Activated CD4-positive, CD25-positive, alpha-beta regulatory T cell treated with anti-CD3 and anti-CD28 coated beads, Interleukin-2, amount 50 U/mL, for 24 hours (primary cell): ENCODE data around the gene TCF12.

Experiments used
- ATAC-seq, 2 donors: fragments of 150-1000 bp; cut with Tn5 transposase; one replicate each; pipeline ENCODE4 v1.10.0; 2021; ENCODE audit warnings: mild to moderate bottlenecking in 1 of 2, moderate library complexity in 1 of 2

TCF12 gene

DNA sequence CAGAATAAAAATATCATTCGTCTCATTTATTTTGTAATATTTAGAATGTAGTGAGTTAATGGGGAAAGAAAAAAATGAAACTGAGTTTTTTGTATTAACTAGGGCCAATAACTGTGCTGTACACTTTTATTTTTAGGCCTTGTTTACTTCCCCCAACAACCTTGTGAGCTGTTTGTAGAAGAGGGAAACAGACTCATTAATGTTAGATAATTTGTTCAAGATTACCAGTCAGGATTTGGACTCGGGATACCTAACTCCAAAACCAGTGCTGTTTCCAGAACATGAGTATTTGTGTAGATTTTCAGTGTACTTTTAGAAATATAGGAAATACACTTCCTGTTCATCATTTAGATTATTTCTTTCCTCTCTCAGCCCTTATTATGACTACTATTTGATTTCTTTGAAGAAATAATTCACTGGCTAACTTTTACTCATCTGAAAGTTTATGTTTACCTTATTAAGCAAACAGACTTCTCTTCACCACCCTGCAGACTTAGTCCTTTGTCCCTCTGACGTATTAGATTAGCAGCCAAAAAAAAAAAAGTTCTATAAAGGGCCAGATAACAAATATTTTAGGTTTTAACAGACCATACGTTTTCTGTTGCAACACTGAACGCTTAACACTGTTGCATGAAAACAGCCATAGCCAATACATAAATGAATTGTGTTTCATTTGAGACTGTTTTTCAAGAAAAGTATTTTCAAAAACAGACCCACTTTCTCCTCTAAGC, 265.3 kb downstream of the TCF12 start:
- no peak for ATAC-seq

- ATAC-seq = no peak
These were observed 266.1 kb downstream of the TCF12 start for GRCh38 chr15:57184502-57184901.

DNA sequence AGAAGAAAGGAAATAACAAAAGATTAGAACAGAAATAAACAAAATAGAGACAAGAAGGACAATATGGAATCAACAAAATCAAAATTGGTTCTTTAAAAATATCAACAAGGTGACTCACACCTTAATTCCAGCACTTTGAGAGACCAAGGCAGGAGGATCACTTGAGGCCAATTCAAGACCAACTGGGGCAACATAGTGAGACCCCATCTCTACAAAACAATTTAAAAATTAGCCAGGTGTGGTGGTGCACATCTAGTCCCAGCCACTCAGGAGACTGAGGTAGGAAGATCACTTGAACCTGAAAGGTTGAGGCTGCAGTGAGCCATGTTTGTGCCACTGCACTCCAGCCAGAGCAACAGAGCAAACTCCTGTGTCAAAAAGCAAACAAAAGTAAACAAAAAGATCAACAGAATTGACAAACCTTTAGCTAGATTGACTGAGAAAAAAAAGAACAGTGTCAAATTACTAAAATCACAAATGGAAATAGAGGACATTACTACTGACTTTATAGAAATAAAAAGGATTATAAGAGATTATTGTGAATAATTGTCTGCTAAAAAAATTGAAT, 267.1 kb downstream of the TCF12 start:
- no peak for ATAC-seq

DNA sequence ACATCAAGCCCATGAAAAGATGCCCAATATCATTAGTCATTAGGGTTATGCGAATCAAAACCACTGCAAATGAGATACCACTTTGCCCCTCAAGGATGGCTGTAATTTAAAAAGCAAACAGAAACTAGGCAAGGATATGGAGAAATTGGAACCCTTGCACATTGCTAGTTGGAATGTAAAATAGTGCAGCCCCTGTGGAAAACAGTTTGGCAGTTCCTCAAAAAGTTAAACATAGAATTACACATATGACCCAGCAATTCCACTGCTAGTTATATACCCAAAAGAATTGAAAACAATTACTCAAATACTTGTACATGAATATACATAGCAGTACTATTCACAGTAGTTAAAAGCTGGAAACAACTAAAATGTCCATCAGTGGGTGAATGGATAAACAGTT, 271.0 kb downstream of the TCF12 start:
- no peak for ATAC-seq

GRCh38 chr15:57190208-57190607, 271.8 kb downstream of the TCF12 start:
- ATAC-seq = no peak

- no peak for ATAC-seq
These were observed 274.7 kb downstream of the TCF12 start for GRCh38 chr15:57193161-57193560.

- ATAC-seq = no peak
These were observed 276.9 kb downstream of the TCF12 start for GRCh38 chr15:57195326-57195725.

- peak in 1 of 2 donors; percentile 56 for ATAC-seq
These were observed 278.4 kb downstream of the TCF12 start for GRCh38 chr15:57196865-57197264.

- no peak for ATAC-seq
These were observed 279.7 kb downstream of the TCF12 start for GRCh38 chr15:57198131-57198530.

- no peak for ATAC-seq
These were observed 280.3 kb downstream of the TCF12 start for GRCh38 chr15:57198654-57199291.

- no peak for ATAC-seq
These were observed 283.1 kb downstream of the TCF12 start for GRCh38 chr15:57201578-57201977.

GRCh38 chr15:57203906-57204305, 285.5 kb downstream of the TCF12 start:
- no peak for ATAC-seq

DNA sequence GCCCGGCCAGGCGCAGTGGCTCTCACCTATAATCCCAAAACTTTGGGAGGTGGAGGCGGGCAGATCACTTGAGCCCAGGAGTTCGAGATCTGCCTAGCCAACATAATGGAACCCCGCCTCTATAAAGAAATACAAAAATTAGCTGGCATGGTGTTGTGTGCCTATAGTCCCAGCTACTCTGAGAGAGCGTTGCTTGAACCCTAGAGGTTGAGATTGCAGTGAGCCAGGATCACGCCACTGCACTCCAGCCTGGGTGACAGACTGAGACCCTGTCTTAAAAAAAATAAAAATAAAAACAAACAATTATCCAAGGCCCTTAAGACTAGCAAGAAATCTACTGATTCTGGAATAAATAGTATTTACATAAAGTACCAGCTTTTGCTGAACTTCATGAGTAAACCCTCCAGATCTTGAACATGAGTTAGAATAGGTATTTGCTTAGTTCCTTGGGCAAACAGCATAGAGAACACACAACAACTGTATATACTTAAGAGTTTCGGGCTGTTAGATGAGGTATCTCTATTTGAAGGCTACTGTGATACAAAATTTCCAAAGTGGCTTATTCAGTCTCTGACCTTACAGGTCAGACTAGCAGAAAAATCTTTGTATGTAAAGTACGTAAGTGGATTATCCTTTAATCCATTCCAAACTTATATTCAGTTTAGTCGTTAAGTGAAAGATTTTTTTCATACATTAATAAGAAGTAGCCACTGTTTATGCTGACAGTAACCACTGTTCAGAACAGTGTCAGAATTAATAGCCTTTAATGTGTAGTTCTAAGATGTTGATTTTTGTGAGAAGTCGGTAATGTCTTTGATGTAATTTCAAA, 286.8 kb downstream of the TCF12 start:
- ATAC-seq = no peak

DNA sequence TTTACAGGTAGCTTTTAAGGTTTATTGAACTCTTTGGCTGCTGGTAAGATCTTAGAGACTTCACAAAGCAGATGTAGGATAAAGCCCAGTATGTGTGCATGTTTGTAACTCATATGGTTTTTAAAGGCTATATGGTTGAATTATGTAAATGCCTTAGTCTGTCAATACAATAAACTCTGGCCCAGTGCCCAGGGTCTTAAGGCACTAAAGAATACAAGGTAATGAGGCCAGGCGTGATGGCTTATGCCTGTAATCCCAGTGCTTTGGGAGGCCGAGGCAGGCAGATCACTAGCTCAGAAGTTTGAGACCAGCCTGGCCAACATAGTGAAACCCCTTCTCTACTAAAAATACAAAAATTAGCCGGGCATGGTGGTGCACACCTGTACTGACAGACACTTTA, 287.6 kb downstream of the TCF12 start:
- no peak for ATAC-seq

GRCh38 chr15:57213862-57214261, 295.4 kb downstream of the TCF12 start:
- ATAC-seq = no peak

DNA sequence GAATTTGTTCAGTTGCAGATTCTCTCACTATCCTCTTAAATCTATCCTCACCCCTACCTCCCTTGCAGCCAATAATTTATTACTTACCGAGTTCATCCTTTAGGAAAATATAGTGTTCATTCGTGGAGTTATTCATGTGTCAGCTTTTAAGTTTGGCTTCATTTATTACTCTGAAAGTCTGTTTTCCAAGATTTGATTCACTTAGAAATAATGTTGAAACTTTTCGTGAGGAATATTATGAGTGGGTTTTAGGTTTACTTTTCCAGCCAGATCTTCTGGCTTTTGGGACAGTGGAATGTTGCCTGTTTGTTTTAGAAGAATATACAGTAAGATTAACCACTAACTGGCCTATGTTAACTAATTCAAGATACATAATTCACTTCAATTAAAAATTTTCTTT, 296.9 kb downstream of the TCF12 start:
- no peak for ATAC-seq

DNA sequence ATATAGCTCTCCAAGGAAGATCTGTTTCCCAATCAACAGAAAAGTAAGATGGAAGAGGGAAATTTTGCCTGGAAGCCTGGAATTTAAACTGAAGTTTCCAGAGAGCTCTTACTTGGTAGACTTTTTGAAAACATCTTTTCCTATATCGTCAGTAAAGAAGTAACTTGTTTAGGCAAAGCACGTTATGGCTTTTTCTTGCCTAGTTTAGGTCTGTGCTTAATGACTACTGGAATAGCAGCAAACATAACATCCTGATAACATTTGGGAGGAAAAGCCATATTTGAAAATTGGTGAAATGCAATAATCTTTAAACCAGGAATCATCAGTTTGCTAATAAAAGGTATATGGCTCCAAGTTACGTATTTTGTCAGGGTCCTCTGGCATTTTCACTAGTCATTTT, 297.4 kb downstream of the TCF12 start:
- no peak for ATAC-seq

DNA sequence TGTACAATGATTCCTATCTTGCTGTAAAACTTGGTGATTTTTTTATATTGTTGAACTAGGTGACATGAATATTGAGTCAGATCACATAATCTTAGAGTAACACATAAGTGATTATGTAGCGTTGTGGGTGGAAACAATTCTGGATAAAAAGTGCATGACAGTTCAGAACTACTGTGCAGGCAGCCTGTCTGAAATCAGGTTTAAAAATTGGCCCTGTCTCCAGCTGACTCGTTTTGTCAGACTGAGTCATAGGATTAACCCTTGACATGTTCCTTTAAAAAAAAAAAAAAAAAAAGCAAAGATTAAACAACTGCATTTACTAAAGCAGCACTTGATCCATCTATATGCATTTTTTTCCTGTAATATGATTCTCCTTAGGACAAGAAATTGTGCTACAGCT, 297.8 kb downstream of the TCF12 start:
- peak; percentile 56 to 83 for ATAC-seq

DNA sequence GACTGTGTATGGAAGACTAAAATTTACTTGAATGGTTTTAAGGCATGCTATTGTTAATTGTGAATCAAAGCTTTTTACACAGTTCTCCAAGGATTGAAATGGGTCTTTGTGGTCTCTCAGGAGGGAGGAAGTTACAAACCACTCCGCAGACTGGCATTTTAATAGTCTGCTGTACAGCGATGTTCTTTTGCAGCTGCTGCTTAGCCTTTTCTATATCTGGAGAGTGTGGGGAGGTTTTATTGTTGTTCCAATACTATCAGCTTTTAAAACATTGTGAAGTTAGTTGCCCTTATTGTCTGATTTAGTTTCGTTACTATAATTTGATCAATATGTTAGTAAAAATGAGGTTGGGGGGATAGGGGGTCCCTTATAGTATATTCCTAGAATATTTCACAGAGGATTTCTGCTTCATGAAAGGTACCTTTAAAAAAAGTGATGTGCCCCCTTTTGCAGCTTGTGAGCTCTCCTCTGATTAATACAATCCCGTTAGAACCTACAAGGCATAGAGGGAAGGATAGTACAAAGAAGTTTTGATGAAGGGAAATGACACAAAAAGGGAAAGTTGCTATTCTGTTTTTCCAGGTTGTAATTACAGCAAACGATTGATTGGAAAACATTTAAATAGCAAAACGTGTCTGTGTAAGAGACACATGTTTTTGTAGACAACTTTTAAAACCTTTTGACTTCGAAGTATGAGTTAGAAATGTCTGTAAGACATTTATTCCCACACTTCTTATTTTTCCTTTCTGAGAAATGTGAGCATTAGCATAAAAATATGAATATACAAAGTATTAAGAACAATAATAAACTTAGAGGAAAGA, 299.5 kb downstream of the TCF12 start:
- no peak for ATAC-seq

DNA sequence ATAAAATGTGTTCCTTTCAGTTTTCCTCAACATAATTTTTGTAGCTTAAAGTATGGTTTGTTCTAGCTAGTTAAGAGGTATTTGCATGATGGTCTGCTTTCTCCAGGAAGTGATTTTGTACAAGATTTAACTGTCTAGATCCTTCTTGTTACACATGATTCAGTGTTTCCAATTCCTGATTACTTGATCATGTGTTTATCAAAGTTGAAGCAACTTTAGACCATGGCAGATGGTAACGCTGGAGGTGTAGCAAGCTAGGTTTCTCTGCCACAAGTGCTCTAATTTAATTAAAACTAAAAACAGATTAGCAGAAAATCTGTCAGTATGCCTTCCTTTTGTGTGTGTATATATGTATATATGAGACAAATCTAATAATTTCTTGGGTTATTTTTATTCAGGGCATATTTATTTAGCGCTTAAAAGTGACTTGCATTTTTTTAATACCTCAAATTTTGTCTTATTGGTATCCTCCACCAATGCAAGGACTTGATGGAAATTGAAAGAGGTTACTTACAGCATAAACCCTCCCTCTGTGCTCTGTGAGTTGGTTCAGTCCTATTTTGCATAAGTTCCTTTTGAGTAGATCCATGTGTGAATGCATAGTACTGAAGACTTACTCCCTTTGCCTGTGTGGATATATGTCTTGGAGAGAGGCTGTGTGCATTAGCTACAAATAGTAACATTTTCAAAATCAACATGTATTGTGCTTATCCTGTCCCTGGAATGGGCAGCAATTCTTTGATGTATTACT, 300.6 kb downstream of the TCF12 start:
- no peak for ATAC-seq

GRCh38 chr15:57220205-57220604, 301.8 kb downstream of the TCF12 start:
- no peak for ATAC-seq

GRCh38 chr15:57221134-57221533, 302.7 kb downstream of the TCF12 start:
- no peak for ATAC-seq
